H1 (cell line): ENCODE data around the gene SOX6. TPM values are rescaled to one million over a fixed set of nuclear protein-coding genes. Genes with fewer than 3 reads are reported as not detected.

Experiments
- BACH1 ChIP-seq: IDR thresholded peaks from 2 replicates; pipeline ENCODE4 v1.6.1; 2012; ENCODE audit warnings: low read length, improper control_type of control experiment
- SIRT6 ChIP-seq: IDR thresholded peaks from one replicate; pipeline ENCODE4 v1.7.1; 2012; ENCODE audit warnings: low read length, inconsistent platforms
- SP1 ChIP-seq: IDR thresholded peaks from 2 replicates; pipeline ENCODE4 v1.6.1; 2011; ENCODE audit warnings: low read depth, low read length
- TCF12 ChIP-seq: IDR thresholded peaks from 2 replicates; pipeline ENCODE4 v1.6.1; 2011; ENCODE audit warnings: low read depth, mild to moderate bottlenecking, low read length
- polyA plus RNA-seq, 7 experiments: library from polyadenylated mRNA; depleted of rRNA in 3 of 7; stranded (reverse) in 5 of 7; unstranded in 2 of 7; fragments of >200 nt in 5 of 7; fragments of 200-250 nt in 2 of 7; gene quantifications; 1 replicate in 5 of 7; 2 replicates in 1 of 7; 4 replicates in 1 of 7; pipeline versions ENCODE4 v1.2.1 to v1.2.3, GENCODE V29; 2011 to 2013; ENCODE audit warnings: missing spikeins in 2 of 7, mixed read lengths in 2 of 7
- total RNA-seq: library from RNA; stranded (reverse); fragmentation: NEBNext Ultra II Directional; extraction: Animal tissue kit (Norgen Biotek cat#: 25700); gene quantifications from 2 replicates; pipeline ENCODE4 v1.2.1, GENCODE V29; 2021

SOX6 gene
- total and polyA plus RNA-seq, 2 of the 8 experiments (the other 6 are each of a cell fraction or from before 2014, with no cell fraction given) = 0.09 TPM; not detected in 1

GRCh38 chr11:15989685-15990084 is 366.7 kb downstream of the SOX6 start (continued):
- TF ChIP-seq SIRT6 = no peak
- no peak for TF ChIP-seq BACH1
- no peak for TF ChIP-seq TCF12
- TF ChIP-seq SP1 = no peak
